ENCODE measurements around the gene ABCA10.

- TF ChIP-seq POLR2A (IDR thresholded peaks at IDR 0.05; ENCODE audit: low read depth, low read length), result no peak
- no peak for TF ChIP-seq TAF1 (IDR thresholded peaks at IDR 0.05; ENCODE audit: borderline replicate concordance, low read depth, low read length)
- TF ChIP-seq POLR2AphosphoS5 (IDR thresholded peaks at IDR 0.05; ENCODE audit: low read depth, low read length), result no peak
These were observed 21.5 kb downstream of the ABCA10 start for GRCh38 chr17:69207151-69207550.
